Fibroblast of lung (primary cell): ENCODE measurements around the gene MYL12B. TPM values are rescaled to one million over a fixed set of nuclear protein-coding genes. Genes with fewer than 3 reads are reported as not detected.

Source experiments
- DNase-seq, 2 donors: peaks; one replicate each; pipeline versions ENCODE4 v3.0.0 to v3.0.0-alpha.2; 2010; ENCODE audit warnings: low read depth in 2 of 2
- H2AFZ ChIP-seq: 2 replicates; pipeline ENCODE4 v1.5.1; 2012; ENCODE audit warnings: low read length, control low read depth, inconsistent platforms
- H3K27ac ChIP-seq: 2 replicates; pipeline ENCODE4 v1.5.1; 2011; ENCODE audit warnings: low read length, control low read depth; ENCODE audit not compliant: insufficient read depth
- H3K27me3 ChIP-seq: 2 replicates; pipeline ENCODE4 v1.5.1; 2011; ENCODE audit warnings: mild to moderate bottlenecking, low read length; ENCODE audit not compliant: control insufficient read depth, insufficient read depth
- H3K36me3 ChIP-seq: 2 replicates; pipeline ENCODE4 v1.5.1; 2011; ENCODE audit warnings: low read length; ENCODE audit not compliant: control insufficient read depth, insufficient read depth
- H3K4me1 ChIP-seq: 2 replicates; pipeline ENCODE4 v1.5.1; 2011; ENCODE audit warnings: low read length; ENCODE audit not compliant: control insufficient read depth, insufficient read depth; ENCODE audit errors: extremely low read depth
- H3K4me2 ChIP-seq: 2 replicates; pipeline ENCODE4 v1.5.1; 2011; ENCODE audit warnings: low read length, control low read depth; ENCODE audit not compliant: insufficient read depth; ENCODE audit errors: extremely low read depth
- H3K4me3 ChIP-seq, 4 experiments: fragments of 200-600 bp in 1 of 4; sonication (generic) in 1 of 4; replicated peaks in 1 of 4; 2 replicates each; pipeline ENCODE4 v1.5.1; 2011 to 2016; ENCODE audit warnings: low read length in 4 of 4, low read depth in 3 of 4, mild to moderate bottlenecking in 3 of 4, control low read depth in 2 of 4, inconsistent platforms in 1 of 4, mixed read lengths in 1 of 4; ENCODE audit not compliant: insufficient read depth in 1 of 4; ENCODE audit errors: control extremely low read depth in 1 of 4
- H3K79me2 ChIP-seq: 2 replicates; pipeline ENCODE4 v1.5.1; 2012; ENCODE audit warnings: mild to moderate bottlenecking, low read length, inconsistent platforms; ENCODE audit not compliant: control insufficient read depth, insufficient read depth
- H3K9ac ChIP-seq: 2 replicates; pipeline ENCODE4 v1.5.1; 2011; ENCODE audit warnings: mild to moderate bottlenecking, low read length, control low read depth; ENCODE audit not compliant: insufficient read depth
- H3K9me3 ChIP-seq: 2 replicates; pipeline ENCODE4 v1.5.1; 2012; ENCODE audit warnings: low read depth, low read length; ENCODE audit not compliant: control insufficient read depth, insufficient read depth
- H4K20me1 ChIP-seq: 2 replicates; pipeline ENCODE4 v1.5.1; 2011; ENCODE audit warnings: low read length; ENCODE audit not compliant: control insufficient read depth, insufficient read depth; ENCODE audit errors: extremely low read depth
- CTCF ChIP-seq, 2 donors: IDR thresholded peaks in 1 of 2; conservative IDR thresholded peaks in 1 of 2; 1 replicate in 1 of 2; 2 replicates in 1 of 2; pipeline ENCODE4 v1.5.1; 2011 to 2012; ENCODE audit warnings: low read length in 2 of 2, control low read depth in 1 of 2, inconsistent platforms in 1 of 2, low read depth in 1 of 2, mild to moderate bottlenecking in 1 of 2
- EZH2 ChIP-seq: IDR thresholded peaks from 2 replicates; pipeline ENCODE4 v1.5.1; 2012; ENCODE audit warnings: low read length, control low read depth, mild to moderate bottlenecking; ENCODE audit errors: missing control alignments
- polyA plus RNA-seq, 2 donors: library from polyadenylated mRNA; depleted of rRNA in 1 of 2; stranded (reverse) in 1 of 2; unstranded in 1 of 2; fragments of >200 nt; gene quantifications; 2 replicates each; pipeline ENCODE4 v1.2.1, GENCODE V29; 2011 to 2012; ENCODE audit warnings: missing spikeins in 1 of 2
- total RNA-seq: library from RNA; depleted of rRNA; stranded (reverse); fragments of >200 nt; gene quantifications from 2 replicates; pipeline ENCODE4 v1.2.1, GENCODE V29; 2014

Gene MYL12B
- total and polyA plus RNA-seq, 2 donors (not counting 1 experiment from before 2014, with no cell fraction given) = 473 to 1,122 TPM

- Histone ChIP-seq H3K4me3 (no peak overlapping the region), H3K27ac (no peak overlapping the region)
These were observed 9.1 kb upstream of the MYL12B start for GRCh38 chr18:3252843-3253242.

DNA sequence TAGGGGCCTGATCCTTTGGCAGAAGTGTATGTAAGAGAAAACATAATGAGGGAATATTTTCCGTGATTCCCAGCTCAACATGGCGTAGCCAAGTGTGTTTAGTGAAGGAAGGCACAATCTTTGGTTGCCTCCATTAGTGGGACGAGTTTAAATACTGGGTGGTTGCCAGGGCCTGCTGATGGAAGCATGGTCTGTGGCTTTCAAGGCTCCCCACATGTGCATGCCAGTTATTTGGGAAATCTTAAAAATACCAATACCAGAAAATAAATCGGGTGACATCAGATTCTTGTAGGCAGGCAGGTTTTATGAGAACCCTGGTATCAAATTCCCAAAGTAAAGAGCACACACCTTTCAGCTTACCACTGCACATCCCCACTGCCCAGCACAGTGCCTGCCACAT, 7.2 kb upstream of the MYL12B start:
- Histone ChIP-seq H3K27ac (no peak overlapping the region), H3K4me1 (peaks cover 18% of the 10 kb centered on the region), H3K9me3 (no peaks in the 10 kb centered on the region), H4K20me1 (peaks cover 2% of the 10 kb centered on the region), H3K9ac (no peak overlapping the region), H3K79me2 (peaks cover 67% of the 10 kb centered on the region), H3K4me3 (no peak overlapping the region), H2AFZ (no peak overlapping the region), H3K36me3 (peaks cover 21% of the 10 kb centered on the region), H3K4me2 (no peak overlapping the region), H3K27me3 (no peaks in the 10 kb centered on the region)
- no peak for DNase-seq
- TF ChIP-seq CTCF (conservative IDR thresholded peaks at IDR 0.05 in 1 of 2, IDR thresholded peaks at IDR 0.05 in 1 of 2; ENCODE audit: low read depth in 1 of 2, low read length in 2 of 2) (no peak), EZH2 (no peak)

More at GRCh38 chr18:3252843-3253242, 9.1 kb upstream of the MYL12B start:
- no peak overlapping the region for H3K9ac ChIP-seq
- peaks cover 82% of the 10 kb centered on the region for H3K79me2 ChIP-seq
- peaks cover 2% of the 10 kb centered on the region for H4K20me1 ChIP-seq
- no peak for TF ChIP-seq EZH2
- no peak for TF ChIP-seq CTCF (conservative IDR thresholded peaks at IDR 0.05 in 1 of 2, IDR thresholded peaks at IDR 0.05 in 1 of 2; ENCODE audit: low read depth in 1 of 2, low read length in 2 of 2)
- no peak overlapping the region for H2AFZ ChIP-seq
- DNase-seq = no peak
- H3K4me1 ChIP-seq = peaks cover 18% of the 10 kb centered on the region
- no peaks in the 10 kb centered on the region for H3K27me3 ChIP-seq
- H3K36me3 ChIP-seq = peaks cover 17% of the 10 kb centered on the region
- H3K4me2 ChIP-seq = no peak overlapping the region
- no peaks in the 10 kb centered on the region for H3K9me3 ChIP-seq

- Histone ChIP-seq H3K36me3 (peaks cover 22% of the 10 kb centered on the region), H3K4me2 (no peak overlapping the region), H3K79me2 (peaks cover 61% of the 10 kb centered on the region), H3K4me1 (peaks cover 22% of the 10 kb centered on the region), H4K20me1 (peaks cover 2% of the 10 kb centered on the region), H3K27me3 (no peaks in the 10 kb centered on the region), H3K9me3 (no peaks in the 10 kb centered on the region), H2AFZ (no peak overlapping the region), H3K4me3 (no peak overlapping the region), H3K9ac (no peak overlapping the region), H3K27ac (no peak overlapping the region)
- TF ChIP-seq CTCF (conservative IDR thresholded peaks at IDR 0.05 in 1 of 2, IDR thresholded peaks at IDR 0.05 in 1 of 2; ENCODE audit: low read depth in 1 of 2, low read length in 2 of 2) = no peak
- no peak for TF ChIP-seq EZH2
- no peak for DNase-seq
These were observed 6.2 kb upstream of the MYL12B start for GRCh38 chr18:3255611-3256165.
